GM21367 (cell line): ENCODE results near the gene CD22.

Experiments
- ATAC-seq: cut with Tn5 transposase; IDR thresholded peaks from one replicate; pipeline ENCODE4 v1.9.1; 2021; ENCODE audit not compliant: unreplicated experiment

Gene CD22

GRCh38 chr19:35381318-35381717, 52.3 kb downstream of the CD22 start:
- ATAC-seq = no peak

GRCh38 chr19:35381926-35382325, 52.9 kb downstream of the CD22 start:
- no peak for ATAC-seq

GRCh38 chr19:35383536-35383935, 54.5 kb downstream of the CD22 start:
- ATAC-seq = no peak

GRCh38 chr19:35388277-35389054, 59.5 kb downstream of the CD22 start:
- ATAC-seq = no peak

GRCh38 chr19:35389192-35389861, 60.3 kb downstream of the CD22 start:
- ATAC-seq = no peak

- no peak for ATAC-seq
These were observed 64.0 kb downstream of the CD22 start for GRCh38 chr19:35392742-35393715.

GRCh38 chr19:35395382-35396199, 66.6 kb downstream of the CD22 start:
- no peak for ATAC-seq

- ATAC-seq = no peak
These were observed 67.4 kb downstream of the CD22 start for GRCh38 chr19:35396240-35396885.
